CD4-positive, alpha-beta T cell treated with Interleukin-15 for 4 hours (primary cell): ENCODE measurements around the gene SMYD2.
A peak's percentile ranks its signal among the peaks of the same experiment; 100 is the strongest.

Experiments used
- DNase-seq: peaks from one replicate; pipeline ENCODE4 v3.0.0-alpha.2; 2020; ENCODE audit warnings: low spot score

Gene SMYD2, protein sequence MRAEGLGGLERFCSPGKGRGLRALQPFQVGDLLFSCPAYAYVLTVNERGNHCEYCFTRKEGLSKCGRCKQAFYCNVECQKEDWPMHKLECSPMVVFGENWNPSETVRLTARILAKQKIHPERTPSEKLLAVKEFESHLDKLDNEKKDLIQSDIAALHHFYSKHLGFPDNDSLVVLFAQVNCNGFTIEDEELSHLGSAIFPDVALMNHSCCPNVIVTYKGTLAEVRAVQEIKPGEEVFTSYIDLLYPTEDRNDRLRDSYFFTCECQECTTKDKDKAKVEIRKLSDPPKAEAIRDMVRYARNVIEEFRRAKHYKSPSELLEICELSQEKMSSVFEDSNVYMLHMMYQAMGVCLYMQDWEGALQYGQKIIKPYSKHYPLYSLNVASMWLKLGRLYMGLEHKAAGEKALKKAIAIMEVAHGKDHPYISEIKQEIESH

DNA sequence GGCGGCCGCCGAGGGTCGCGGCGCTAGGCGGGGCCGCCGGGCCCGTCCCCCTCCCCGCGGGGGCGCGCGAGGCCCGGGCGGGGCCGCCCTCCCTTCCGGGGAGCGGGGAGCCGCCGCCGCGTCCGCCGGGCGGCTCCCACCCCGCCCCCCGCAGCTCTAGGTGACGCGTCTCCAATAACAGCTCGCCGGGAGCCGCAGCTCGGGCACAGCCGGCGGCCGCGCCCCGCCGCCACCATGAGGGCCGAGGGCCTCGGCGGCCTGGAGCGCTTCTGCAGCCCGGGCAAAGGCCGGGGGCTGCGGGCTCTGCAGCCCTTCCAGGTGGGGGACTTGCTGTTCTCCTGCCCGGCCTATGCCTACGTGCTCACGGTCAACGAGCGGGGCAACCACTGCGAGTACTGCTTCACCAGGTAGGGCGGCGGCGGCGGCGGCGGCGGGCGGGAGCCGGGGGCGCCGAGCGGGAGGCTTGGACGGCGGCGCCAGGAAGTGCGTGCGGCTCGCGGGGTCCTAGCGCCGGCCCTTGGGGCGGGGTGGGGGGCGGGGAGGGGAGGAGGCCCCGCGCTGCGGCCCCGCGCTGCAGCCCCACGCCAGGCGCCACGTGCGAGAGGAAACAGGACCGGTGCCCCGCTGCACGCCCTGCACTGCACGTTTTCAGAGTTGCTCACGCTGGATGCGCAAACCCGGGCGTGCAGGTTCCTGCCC is at the start of gene SMYD2:
Gene SMYD2 (plus strand): TSS at position 139 of the 699 bp plus-strand sequence. CDS start 96 bp downstream, at position 235.
- peak; percentile 65 for DNase-seq

GRCh38 chr1:214233856-214234634 is 46.9 kb upstream of the SMYD2 start:
- DNase-seq, result no peak

- DNase-seq, result no peak
These were observed 46.3 kb upstream of the SMYD2 start for GRCh38 chr1:214234635-214235025.

DNA sequence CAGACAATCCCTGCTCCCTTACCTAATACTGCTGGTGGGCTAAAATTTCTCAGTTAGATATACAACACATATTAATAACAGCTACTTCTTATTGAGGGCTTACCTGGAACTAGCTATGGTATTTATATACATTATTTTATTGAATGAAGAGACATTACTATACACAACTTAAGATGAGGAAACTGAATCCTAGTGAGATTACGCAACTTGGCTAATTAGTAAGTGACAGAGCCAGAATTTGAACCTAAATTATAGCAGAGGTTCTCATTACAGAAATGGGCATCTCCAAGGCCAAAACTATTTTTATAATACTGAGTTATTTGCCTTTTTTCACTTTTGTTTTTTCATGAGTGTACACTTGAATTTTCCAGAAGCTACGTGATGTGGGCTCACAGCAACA is 44.5 kb upstream of the SMYD2 start:
- DNase-seq, result no peak

GRCh38 chr1:214241060-214241459 is 39.9 kb upstream of the SMYD2 start:
- DNase-seq, result no peak

DNA sequence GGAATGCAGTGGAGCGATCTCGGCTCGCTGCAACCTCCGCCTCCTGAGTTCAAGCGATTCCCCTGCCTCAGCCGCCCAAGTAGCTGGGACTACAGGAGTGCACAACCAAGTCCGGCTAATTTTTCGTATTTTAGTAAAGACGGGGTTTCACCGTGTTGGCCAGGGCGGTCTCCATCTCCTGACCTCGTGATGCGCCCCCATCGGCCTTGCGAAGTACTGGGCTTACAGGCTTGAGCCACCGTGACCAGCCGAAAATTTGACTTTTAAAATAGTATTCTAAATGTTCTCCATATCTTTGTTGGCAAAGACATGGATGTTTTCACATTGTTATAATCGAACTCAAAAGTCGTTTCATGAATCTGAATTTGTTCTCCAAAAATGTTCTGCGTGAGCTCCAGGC is 36.7 kb upstream of the SMYD2 start:
- no peak for DNase-seq

DNA sequence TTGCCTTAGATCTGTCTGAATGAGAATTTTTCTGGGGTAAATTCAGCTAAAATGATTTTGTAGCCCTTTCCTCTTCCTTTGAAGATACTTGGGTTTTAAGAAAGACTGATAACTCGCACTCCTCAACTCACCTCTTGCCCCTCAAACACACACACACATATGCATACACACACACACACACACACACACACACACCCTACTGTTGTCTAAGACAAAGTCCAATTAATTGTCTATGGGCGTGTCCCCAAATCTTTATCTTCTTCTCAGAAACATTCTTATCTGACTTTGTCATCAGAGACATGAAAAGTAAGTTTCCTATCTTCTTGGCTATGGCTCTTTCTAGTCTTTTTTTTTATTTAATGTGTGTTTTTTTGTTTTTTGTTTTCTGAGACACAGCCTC is 36.1 kb upstream of the SMYD2 start:
- DNase-seq, result no peak

DNA sequence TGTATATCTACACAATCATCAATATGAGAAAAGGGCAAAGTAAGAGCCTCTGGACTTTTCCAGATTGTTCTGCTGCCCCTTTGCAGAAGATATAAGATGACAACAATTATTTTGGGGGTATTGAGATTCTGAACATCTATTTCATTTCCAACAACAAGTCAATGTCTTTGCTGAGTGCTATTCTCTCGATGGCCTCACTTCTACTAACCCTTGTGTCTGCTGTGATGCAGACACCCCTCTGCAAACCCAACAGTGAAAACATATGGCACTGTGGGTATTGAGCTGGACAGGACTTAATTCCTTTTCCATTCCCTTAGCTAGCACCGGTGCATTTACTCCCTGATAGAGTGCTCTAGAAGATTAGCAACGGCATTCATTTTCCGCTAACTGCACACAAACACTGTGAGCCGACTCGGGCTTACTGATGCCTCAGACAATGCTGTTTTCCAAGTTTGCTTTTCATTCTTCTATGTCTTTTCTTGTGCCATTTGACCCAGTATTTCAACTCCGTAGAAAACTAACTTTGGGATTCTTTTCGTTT is 33.4 kb upstream of the SMYD2 start:
- no peak for DNase-seq

GRCh38 chr1:214248311-214249085 is 32.5 kb upstream of the SMYD2 start:
- DNase-seq, result no peak

GRCh38 chr1:214249651-214250050 is 31.3 kb upstream of the SMYD2 start:
- no peak for DNase-seq

DNA sequence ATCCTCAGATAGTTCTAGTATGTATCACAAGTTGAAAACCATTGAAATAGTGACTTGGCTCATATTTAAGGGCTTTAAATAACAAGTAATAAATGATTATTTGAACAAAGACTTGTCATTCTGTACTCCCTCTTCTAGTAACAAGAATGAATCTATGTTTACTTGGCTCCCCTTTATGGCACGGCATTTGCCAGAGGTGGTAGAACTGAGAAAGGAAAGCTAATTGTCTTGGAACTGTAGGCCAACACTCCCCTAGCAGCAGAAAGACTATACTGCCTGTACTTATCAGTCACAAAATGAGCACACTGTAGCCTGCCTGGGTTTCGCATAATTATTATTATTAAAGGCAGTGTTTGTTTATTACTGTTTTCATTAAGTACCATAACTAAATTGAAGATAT is 29.6 kb upstream of the SMYD2 start:
- no peak for DNase-seq

GRCh38 chr1:214255509-214255908 is 25.4 kb upstream of the SMYD2 start:
- no peak for DNase-seq

DNA sequence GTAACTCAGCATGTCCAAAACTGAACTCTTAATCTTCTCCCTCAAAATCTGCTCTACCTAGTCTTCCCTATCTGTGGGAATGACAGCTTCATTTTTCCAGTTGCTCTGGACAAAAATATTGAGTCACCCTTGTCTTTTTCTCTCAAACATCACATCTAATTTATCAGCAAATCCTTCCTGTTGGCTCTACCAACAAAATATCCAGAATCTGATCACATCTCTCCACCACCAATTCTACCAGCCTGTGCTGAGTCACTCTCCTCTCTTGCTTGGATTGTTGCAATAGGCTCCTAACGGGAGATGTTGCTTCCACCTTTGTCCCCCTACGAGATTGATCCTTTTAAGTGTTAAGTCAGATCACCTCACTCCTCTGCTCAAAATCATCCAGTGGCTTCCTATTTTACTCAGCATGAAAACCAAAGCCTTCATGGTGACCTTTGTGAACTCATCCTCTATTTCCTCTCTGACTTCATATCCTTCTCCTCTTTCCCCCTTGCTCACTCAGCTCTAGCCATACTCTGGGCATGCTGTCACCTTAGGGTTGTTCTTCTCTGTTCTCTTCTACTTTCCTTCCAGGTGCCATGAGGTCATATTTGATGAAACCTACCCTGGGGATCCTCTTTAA is 21.5 kb upstream of the SMYD2 start:
- no peak for DNase-seq

DNA sequence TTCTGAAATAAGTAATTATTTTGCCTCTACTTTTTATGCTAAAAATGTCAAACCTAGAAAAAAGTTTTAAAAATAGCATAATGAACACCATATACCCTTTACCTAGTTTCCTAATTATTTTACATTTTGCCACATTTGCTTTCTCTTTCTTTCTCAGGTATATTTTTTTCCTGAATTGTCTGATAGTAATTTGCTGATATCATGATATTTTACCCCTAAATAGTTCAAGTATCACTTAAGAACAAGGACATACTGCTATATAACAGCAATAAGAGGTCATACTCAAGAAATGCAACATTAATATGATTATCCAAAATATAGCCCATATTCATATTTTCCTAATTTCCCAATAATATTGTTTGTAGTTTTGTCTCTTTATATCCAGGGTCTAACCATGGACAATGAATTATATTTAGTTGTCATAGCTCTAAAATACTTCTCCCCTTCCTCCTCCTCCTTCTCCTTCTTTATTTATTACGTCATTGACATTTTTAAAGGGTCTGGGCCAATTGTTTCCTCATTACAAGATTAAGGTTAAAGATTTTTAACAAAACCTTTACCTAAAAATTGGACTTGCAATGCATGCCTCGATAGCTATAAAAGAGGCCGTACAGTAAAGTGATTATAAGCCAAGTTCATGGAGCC is 20.3 kb upstream of the SMYD2 start:
- no peak for DNase-seq

DNA sequence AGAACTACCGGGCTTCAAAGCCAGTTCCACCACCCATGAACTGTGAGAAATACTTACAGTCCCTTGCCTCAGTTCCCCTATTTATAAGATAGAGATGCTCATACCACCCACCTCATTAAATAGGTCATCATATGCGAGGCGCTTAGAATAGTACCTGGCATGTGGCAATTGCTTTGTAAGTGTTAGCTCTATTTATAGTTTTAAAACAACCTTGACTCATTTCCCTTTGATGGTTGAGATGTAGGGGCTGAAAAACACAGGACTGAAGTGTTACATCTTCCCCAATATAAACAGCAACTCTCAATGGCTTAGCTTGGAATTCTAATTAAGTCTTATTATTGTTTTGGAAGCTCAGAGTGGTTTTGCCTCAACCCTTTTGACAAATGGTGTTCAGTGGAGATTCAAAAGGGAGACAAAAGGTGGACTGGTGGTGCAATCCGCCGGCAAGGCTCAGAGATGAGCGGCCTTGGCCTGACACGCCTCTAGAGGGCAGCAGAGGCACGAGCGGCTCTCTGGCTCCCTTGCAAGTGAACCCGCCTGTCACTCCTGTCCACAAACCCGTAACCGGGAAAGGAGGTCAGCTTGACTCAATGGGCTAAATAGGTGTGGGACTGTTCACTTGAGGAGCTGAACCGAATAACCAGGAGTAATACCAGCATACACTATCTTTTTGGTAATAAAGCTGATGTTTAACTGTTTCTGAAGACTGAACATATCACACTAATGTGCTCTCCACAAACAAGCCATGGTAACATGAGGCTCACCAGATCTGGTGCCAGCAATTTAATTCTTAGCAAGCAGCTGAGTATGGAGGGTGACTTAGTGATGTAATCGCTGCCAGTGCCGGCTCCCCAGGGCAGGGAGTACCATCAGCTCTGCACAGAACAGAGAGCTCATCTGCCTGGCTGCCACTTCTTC is 19.5 kb upstream of the SMYD2 start:
- peak; percentile 81 for DNase-seq

DNA sequence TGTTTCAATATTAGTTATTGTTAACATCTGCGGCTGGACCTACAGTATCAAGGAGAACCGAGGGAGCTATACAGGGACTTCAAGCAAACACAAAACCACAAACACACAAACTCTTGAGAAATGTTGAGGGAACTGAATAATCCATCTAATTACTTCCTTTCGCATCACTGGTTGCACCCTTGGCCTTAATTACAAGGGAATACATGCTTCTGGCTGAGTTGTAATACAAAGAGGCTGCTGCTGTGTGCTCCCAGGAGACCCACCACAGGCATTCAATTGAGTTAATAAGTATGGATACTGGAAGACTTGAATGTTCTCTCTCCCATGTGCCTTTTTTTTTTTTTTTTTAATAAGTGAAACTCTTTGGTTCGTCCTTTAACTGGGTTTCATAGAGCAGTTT is 16.8 kb upstream of the SMYD2 start:
- DNase-seq, result no peak

GRCh38 chr1:214264976-214265375 is 16.0 kb upstream of the SMYD2 start:
- DNase-seq, result no peak

GRCh38 chr1:214270097-214270650 is 10.8 kb upstream of the SMYD2 start:
- DNase-seq, result no peak

DNA sequence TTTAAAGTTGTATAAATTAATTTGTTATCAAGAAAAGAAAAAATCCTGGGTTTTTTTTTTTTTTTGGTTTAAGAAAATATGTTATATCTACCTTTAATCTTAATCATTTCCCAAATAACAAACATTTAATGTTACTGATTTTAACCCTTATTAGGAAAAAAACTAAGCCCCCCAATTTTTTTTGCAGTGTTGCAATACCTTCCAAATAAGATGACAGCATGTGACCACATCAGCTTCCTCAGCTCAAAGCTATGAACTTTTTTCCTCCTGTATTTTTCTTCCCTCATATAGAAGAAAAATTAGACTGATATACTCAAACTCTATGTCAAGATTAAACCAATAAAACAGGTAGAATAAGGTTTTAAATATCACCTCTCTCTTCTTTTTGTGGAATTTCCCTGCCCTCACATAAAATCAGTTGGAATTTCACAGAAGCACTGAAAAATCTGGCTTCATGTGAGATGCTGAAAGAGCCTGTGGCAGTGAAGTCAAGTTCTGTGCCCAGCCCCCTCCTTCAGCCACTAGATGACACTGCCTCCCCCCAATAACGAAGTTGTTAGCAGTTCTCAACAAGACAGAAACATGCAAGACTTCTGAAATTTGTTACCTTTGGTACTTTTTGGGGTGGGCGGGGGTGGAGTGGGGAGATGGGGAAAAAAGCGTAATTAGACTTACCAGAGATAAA is 9.6 kb upstream of the SMYD2 start:
- no peak for DNase-seq
